ENCODE measurements around the gene CFC1.
"Not testable (repeated sequence)": the region's sequence is repeated elsewhere in the genome, so short reads cannot be mapped to it uniquely, and the experiment has no call there.

Gene CFC1

GRCh38 chr2:130599393-130599792, at the start of gene CFC1:
Gene CFC1, minus strand, starts transcription at chr2:130599575. Its CDS starts 288 bp downstream, at chr2:130599287.
- not testable (repeated sequence) for H3K4me1 ChIP-seq (ENCODE audit: control insufficient read depth, insufficient read depth, low read length); H3K4me3 ChIP-seq (ENCODE audit: low read depth, low read length); H3K9ac ChIP-seq (ENCODE audit: low read depth, low read length); H3K36me3 ChIP-seq (ENCODE audit: control insufficient read depth, insufficient read depth, low read length); H3K27me3 ChIP-seq (ENCODE audit: control insufficient read depth, insufficient read depth, low read length); H3K9me3 ChIP-seq (ENCODE audit: control insufficient read depth, insufficient read depth, low read length)

- not testable (repeated sequence) for H3K4me1 ChIP-seq (ENCODE audit: control insufficient read depth, insufficient read depth, low read length); H3K9ac ChIP-seq (ENCODE audit: low read depth, low read length); H3K9me3 ChIP-seq (ENCODE audit: control insufficient read depth, insufficient read depth, low read length); H3K36me3 ChIP-seq (ENCODE audit: control insufficient read depth, insufficient read depth, low read length); H3K27me3 ChIP-seq (ENCODE audit: control insufficient read depth, insufficient read depth, low read length); H3K4me3 ChIP-seq (ENCODE audit: low read depth, low read length)
Measured at GRCh38 chr2:130641688-130642087, 42.3 kb upstream of the CFC1 start.

DNA sequence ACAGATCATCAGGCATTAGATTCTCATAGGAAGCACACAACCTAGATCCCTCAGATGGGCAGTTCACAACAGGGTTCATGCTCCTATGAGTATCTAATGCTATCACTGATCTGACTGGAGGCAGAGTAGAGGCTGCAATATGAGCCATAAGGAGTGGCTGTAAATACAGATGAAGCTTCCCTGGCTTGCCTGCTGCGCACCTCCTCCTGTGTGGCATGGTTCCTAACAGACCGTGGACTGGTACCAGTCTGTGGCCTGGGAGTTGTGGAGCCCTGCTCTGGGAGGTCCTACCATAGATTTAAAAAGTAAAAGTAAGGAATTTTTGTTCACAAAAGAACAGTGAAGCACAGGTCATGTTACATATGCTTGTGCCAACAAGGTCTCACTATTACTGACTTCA, 39.6 kb upstream of the CFC1 start:
- H3K4me1 ChIP-seq (ENCODE audit: control insufficient read depth, insufficient read depth, low read length); H3K4me3 ChIP-seq (ENCODE audit: low read depth, low read length); H3K9ac ChIP-seq (ENCODE audit: low read depth, low read length); H3K27me3 ChIP-seq (ENCODE audit: control insufficient read depth, insufficient read depth, low read length); H3K36me3 ChIP-seq (ENCODE audit: control insufficient read depth, insufficient read depth, low read length); H3K9me3 ChIP-seq (ENCODE audit: control insufficient read depth, insufficient read depth, low read length): not testable (repeated sequence)

GRCh38 chr2:130628784-130629475, 29.6 kb upstream of the CFC1 start:
- not testable (repeated sequence) for H3K9me3 ChIP-seq (ENCODE audit: control insufficient read depth, insufficient read depth, low read length); H3K36me3 ChIP-seq (ENCODE audit: control insufficient read depth, insufficient read depth, low read length); H3K4me3 ChIP-seq (ENCODE audit: low read depth, low read length); H3K4me1 ChIP-seq (ENCODE audit: control insufficient read depth, insufficient read depth, low read length); H3K27me3 ChIP-seq (ENCODE audit: control insufficient read depth, insufficient read depth, low read length); H3K9ac ChIP-seq (ENCODE audit: low read depth, low read length)

DNA sequence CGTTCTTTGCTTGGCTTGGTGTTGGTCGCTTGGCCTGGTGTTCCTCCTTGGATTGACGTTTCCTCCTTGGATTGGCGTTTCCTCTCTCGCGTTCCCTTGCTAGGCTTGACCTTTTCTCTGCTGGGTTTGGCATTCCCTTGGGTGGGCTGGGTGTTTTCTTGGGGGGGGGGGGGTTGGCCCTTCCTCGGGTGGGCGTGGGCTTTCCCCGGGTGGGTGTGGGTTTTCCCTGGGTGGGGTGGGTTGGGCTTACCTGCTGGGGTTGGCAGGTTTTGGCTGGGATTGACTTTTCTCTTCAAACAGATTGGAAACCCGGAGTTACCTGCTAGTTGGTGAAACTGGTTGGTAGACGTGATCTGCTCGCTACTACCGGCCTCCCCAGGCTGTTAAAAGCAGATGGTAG, 11.8 kb upstream of the CFC1 start, which contains the start of gene POTEJ:
Gene POTEJ, plus strand, starts transcription at position 301 of the 400 bp plus-strand sequence. Its CDS starts 93 bp downstream, at position 394.
- H3K4me3 ChIP-seq (ENCODE audit: low read depth, low read length); H3K36me3 ChIP-seq (ENCODE audit: control insufficient read depth, insufficient read depth, low read length); H3K9ac ChIP-seq (ENCODE audit: low read depth, low read length); H3K9me3 ChIP-seq (ENCODE audit: control insufficient read depth, insufficient read depth, low read length); H3K4me1 ChIP-seq (ENCODE audit: control insufficient read depth, insufficient read depth, low read length); H3K27me3 ChIP-seq (ENCODE audit: control insufficient read depth, insufficient read depth, low read length): not testable (repeated sequence)

DNA sequence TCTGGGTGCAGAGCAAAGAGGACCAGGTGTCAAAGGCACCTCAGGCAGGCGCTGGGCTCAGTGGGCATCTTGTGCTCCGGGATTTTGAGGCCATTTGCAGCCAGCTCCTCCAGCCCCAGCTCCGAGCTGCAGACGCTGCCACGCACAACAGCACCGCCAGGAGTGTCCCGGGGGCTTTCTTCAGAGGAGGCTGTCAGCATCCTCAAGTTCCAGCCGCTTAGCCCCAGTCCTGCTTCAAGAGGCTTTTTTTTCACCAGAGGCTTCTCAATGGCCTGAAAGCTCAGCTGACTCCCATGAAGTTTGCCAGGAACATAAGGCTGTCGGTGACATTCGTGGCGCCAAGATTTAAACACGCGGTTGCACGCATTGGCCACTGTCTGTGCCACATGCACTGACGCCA, 11.1 kb upstream of the CFC1 start:
- H3K4me3 ChIP-seq (ENCODE audit: low read depth, low read length); H3K9me3 ChIP-seq (ENCODE audit: control insufficient read depth, insufficient read depth, low read length); H3K4me1 ChIP-seq (ENCODE audit: control insufficient read depth, insufficient read depth, low read length); H3K9ac ChIP-seq (ENCODE audit: low read depth, low read length); H3K36me3 ChIP-seq (ENCODE audit: control insufficient read depth, insufficient read depth, low read length); H3K27me3 ChIP-seq (ENCODE audit: control insufficient read depth, insufficient read depth, low read length): not testable (repeated sequence)

DNA sequence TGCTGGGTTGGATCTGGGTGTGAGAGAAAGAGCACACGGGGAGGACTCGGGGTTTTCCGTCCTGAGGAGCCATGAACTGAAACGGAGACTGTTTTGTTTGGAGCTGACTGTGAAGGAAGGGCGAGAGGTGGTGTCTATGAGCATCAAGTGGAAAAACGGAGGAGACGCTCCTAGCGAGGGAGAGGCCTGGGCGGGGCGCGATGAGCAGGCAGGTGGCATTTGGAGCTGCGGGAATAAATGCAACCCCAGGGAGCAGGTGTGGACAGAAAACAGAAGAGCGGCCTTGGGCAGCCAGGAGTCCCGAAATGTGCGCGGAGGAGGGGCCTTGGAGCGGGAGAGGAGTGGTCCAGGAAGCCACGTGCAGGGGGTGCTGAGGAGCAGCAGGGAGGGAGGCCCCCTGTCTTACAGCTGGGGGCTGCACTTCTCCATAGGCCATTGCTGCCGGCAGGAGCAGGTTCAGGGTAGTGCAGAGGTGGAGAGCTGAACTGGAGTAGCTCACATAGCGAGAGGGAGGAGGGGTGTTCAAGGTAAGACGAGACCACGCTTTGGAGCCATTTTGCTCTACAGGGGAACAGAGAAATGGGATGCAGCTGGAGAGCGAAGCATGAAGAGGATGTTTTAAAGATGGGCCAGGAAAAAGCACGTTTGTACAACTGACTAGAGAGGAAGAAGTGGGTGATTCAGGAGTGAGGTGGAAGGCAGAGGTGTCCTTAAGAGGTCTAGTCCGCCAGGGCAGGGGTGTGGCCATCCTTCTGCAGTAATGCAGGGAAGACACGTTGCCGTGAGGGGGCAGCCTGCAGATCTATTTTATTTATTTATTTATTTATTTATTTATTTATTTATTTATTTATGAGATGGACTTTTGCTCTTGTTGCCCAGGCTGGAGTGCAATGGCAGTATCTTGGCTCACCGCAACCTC, 9.9 kb upstream of the CFC1 start:
- not testable (repeated sequence) for H3K27me3 ChIP-seq (ENCODE audit: control insufficient read depth, insufficient read depth, low read length); H3K4me3 ChIP-seq (ENCODE audit: low read depth, low read length); H3K9ac ChIP-seq (ENCODE audit: low read depth, low read length); H3K9me3 ChIP-seq (ENCODE audit: control insufficient read depth, insufficient read depth, low read length); H3K4me1 ChIP-seq (ENCODE audit: control insufficient read depth, insufficient read depth, low read length); H3K36me3 ChIP-seq (ENCODE audit: control insufficient read depth, insufficient read depth, low read length)

DNA sequence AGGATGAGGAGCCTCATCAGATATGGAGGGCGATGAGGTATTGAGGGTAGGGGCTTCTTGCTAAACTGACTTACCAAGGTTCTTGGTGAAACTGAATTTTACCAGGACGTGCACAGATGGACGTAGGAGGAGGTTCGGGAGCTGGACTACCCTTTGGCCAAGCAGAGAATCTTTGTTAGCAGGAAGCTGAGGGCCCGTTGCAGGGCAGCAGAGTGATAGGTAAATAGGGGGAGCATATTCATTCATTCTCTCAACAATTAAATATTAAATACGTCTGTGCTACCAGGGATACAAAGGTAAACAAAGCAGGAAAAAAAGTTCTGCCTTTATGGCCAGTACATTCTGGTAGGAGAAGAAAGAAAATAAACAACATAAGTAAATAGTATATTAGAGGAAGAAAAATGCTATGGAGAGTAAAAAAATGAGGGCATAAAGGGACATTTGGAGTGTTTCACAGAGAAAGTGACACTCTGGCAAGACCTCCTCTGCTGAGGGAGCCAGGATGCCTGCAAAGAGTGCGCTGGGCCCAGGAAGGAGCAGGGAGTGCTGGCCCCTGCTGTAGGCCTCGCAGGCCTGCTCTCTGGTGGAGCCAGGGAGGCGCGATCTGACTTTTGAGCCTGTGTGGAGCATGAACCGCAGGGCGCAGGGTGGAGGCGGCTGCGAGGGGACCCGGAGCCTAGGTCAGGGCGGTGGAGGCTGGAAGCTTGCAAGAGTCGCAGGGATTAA, 9.1 kb upstream of the CFC1 start:
- not testable (repeated sequence) for H3K9ac ChIP-seq (ENCODE audit: low read depth, low read length); H3K4me3 ChIP-seq (ENCODE audit: low read depth, low read length); H3K4me1 ChIP-seq (ENCODE audit: control insufficient read depth, insufficient read depth, low read length); H3K36me3 ChIP-seq (ENCODE audit: control insufficient read depth, insufficient read depth, low read length); H3K27me3 ChIP-seq (ENCODE audit: control insufficient read depth, insufficient read depth, low read length); H3K9me3 ChIP-seq (ENCODE audit: control insufficient read depth, insufficient read depth, low read length)

DNA sequence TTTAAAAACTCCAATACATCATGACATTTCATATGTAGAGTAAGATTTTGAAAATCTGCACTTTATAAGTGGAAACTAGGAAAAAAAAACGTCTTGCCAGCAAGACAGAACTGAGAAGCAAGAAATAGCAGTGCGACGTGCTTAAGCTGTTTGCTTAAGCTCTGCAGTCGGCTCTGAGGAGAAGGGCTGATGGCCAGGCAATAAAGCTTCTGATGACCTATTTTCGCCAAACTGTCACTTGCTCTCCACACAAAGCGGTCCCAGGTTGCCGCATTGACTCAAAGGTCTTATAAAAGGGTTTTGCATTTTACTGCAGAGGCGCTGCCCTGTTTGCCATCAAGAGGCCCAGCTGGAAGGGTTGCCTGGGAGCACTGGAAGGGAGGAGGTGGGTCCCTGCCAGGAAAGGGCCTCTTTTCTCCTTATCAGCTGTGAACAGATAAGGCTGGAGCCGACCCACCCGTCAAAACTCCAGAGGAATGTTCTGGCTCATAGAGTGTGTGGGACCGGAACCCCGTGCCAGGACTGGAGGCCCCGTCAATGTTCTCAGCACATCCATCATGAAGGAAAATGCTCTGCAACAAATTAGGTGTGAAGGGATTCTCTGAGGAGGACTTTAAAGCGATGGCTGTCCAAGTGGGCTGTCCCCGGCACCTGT, 2.4 kb upstream of the CFC1 start:
- H3K9ac ChIP-seq (ENCODE audit: low read depth, low read length); H3K36me3 ChIP-seq (ENCODE audit: control insufficient read depth, insufficient read depth, low read length); H3K27me3 ChIP-seq (ENCODE audit: control insufficient read depth, insufficient read depth, low read length); H3K4me1 ChIP-seq (ENCODE audit: control insufficient read depth, insufficient read depth, low read length); H3K9me3 ChIP-seq (ENCODE audit: control insufficient read depth, insufficient read depth, low read length); H3K4me3 ChIP-seq (ENCODE audit: low read depth, low read length): not testable (repeated sequence)

DNA sequence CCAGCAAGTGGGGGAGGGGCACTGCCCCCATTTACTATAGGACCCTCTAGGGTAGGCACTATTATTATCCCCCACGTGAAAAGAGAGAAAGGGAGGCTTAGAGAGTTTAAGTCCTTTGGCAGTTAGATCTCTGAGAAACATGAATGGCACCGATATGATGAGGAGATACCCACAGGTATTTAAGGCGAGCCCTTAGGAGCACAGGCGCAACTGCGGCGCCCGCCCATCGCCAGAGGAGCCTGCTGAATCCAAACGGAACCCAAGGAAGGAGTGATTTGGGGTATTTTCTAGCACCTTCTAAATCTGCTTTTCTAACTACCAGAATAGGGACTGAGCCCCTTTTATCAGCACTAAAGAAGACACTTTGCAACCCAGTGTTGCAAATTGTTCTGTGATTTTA, 551 bp upstream of the CFC1 start:
- not testable (repeated sequence) for H3K4me1 ChIP-seq (ENCODE audit: control insufficient read depth, insufficient read depth, low read length); H3K4me3 ChIP-seq (ENCODE audit: low read depth, low read length); H3K9me3 ChIP-seq (ENCODE audit: control insufficient read depth, insufficient read depth, low read length); H3K27me3 ChIP-seq (ENCODE audit: control insufficient read depth, insufficient read depth, low read length); H3K36me3 ChIP-seq (ENCODE audit: control insufficient read depth, insufficient read depth, low read length); H3K9ac ChIP-seq (ENCODE audit: low read depth, low read length)

DNA sequence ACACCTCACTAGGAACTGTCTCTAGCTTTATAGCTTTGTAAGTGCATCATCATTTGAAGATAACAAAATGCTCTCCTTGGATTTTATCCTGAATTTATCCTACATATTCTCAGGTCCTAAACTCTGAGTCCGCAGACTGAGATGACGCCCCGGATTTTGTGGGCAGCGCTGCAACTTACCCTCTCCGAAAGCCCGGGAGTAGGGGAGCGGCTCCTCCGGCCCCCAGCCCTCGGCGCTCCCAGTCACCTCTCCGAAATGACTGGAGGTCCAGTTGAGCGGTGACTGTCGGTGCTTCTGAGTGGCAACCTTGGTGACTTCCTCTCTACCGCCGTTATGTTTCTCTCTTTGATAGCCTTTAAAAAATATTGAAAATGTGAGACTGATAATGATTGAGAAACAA, 912 bp downstream of the CFC1 start:
- H3K4me3 ChIP-seq (ENCODE audit: low read depth, low read length); H3K9me3 ChIP-seq (ENCODE audit: control insufficient read depth, insufficient read depth, low read length); H3K4me1 ChIP-seq (ENCODE audit: control insufficient read depth, insufficient read depth, low read length); H3K36me3 ChIP-seq (ENCODE audit: control insufficient read depth, insufficient read depth, low read length); H3K27me3 ChIP-seq (ENCODE audit: control insufficient read depth, insufficient read depth, low read length); H3K9ac ChIP-seq (ENCODE audit: low read depth, low read length): not testable (repeated sequence)
